Cardiac fibroblast (primary cell): ENCODE data around the gene SRI.

Source experiments
- DNase-seq, 2 donors: peaks; one replicate each; pipeline versions ENCODE4 v3.0.0 to v3.0.0-alpha.2; 2010; ENCODE audit warnings: low read depth in 2 of 2
- H3K4me3 ChIP-seq, 2 donors: replicated peaks in 1 of 2; 1 replicate in 1 of 2; 2 replicates in 1 of 2; pipeline ENCODE4 v1.5.1; 2011; ENCODE audit warnings: low read depth in 2 of 2, low read length in 2 of 2, mild to moderate bottlenecking in 2 of 2, moderate library complexity in 1 of 2
- CTCF ChIP-seq: IDR thresholded peaks from one replicate; pipeline ENCODE4 v1.5.1; 2011; ENCODE audit warnings: low read depth, mild to moderate bottlenecking, low read length, inconsistent platforms

Gene SRI

GRCh38 chr7:88204525-88205110, 15.2 kb downstream of the SRI start:
- no peak overlapping the region for H3K4me3 ChIP-seq
- DNase-seq, result no peak
- no peak for TF ChIP-seq CTCF

- H3K4me3 ChIP-seq, result no peak overlapping the region
- DNase-seq, result no peak
- no peak for TF ChIP-seq CTCF
These were observed 16.4 kb downstream of the SRI start for GRCh38 chr7:88203401-88203800.

- no peak for TF ChIP-seq CTCF
- no peak for DNase-seq
- H3K4me3 ChIP-seq, result no peak overlapping the region
These were observed 17.0 kb downstream of the SRI start for GRCh38 chr7:88202799-88203198.

GRCh38 chr7:88202278-88202677, 17.6 kb downstream of the SRI start:
- TF ChIP-seq CTCF, result no peak
- H3K4me3 ChIP-seq, result no peak overlapping the region
- DNase-seq, result no peak

GRCh38 chr7:88201305-88201704, 18.5 kb downstream of the SRI start:
- no peak for DNase-seq
- H3K4me3 ChIP-seq, result no peak overlapping the region
- TF ChIP-seq CTCF, result no peak

GRCh38 chr7:88200789-88201188, 19.0 kb downstream of the SRI start:
- no peak overlapping the region for H3K4me3 ChIP-seq
- TF ChIP-seq CTCF, result no peak
- no peak for DNase-seq

GRCh38 chr7:88200261-88200660, 19.6 kb downstream of the SRI start:
- H3K4me3 ChIP-seq, result no peak overlapping the region
- no peak for DNase-seq
- TF ChIP-seq CTCF, result no peak
